Hepatocyte (in vitro differentiated cells): ENCODE results near the gene TM4SF5. TPM values are rescaled to one million over a fixed set of nuclear protein-coding genes. Genes with fewer than 3 reads are reported as not detected.

ENCODE experiments used
- DNase-seq: peaks from one replicate; pipeline ENCODE4 v3.0.0-alpha.2; 2016; ENCODE audit warnings: low spot score
- H2AFZ ChIP-seq: fragments of 200-600 bp; sonication (generic); 2 replicates; pipeline ENCODE4 v1.6.0; 2016; ENCODE audit warnings: antibody characterized with exemption, mild to moderate bottlenecking
- H3K27ac ChIP-seq: fragments of 200-600 bp; sonication (generic); 2 replicates; pipeline ENCODE4 v1.5.1; 2016; ENCODE audit warnings: mild to moderate bottlenecking
- H3K27me3 ChIP-seq: fragments of 200-600 bp; sonication (generic); 2 replicates; pipeline ENCODE4 v1.6.1; 2016
- H3K36me3 ChIP-seq: fragments of 200-600 bp; sonication (generic); replicated peaks from 2 replicates; pipeline ENCODE4 v1.5.1; 2016; ENCODE audit warnings: low read depth; ENCODE audit not compliant: insufficient read depth
- H3K4me1 ChIP-seq: fragments of 200-600 bp; sonication (generic); 2 replicates; pipeline ENCODE4 v1.5.1; 2016; ENCODE audit warnings: mild to moderate bottlenecking, moderate library complexity; ENCODE audit not compliant: insufficient read depth
- H3K4me2 ChIP-seq: fragments of 200-600 bp; sonication (generic); 2 replicates; pipeline ENCODE4 v1.6.0; 2016
- H3K4me3 ChIP-seq: fragments of 200-600 bp; sonication (generic); 2 replicates; pipeline ENCODE4 v1.5.1; 2016; ENCODE audit warnings: mild to moderate bottlenecking
- H3K79me2 ChIP-seq: fragments of 200-600 bp; sonication (generic); 2 replicates; pipeline ENCODE4 v1.6.0; 2017; ENCODE audit warnings: mild to moderate bottlenecking
- H3K9me2 ChIP-seq: fragments of 200-600 bp; sonication (generic); replicated peaks from 2 replicates; pipeline ENCODE4 v1.6.0; 2017; ENCODE audit warnings: mild to moderate bottlenecking; ENCODE audit not compliant: insufficient read depth
- H3K9me3 ChIP-seq: fragments of 200-600 bp; sonication (generic); 2 replicates; pipeline ENCODE4 v1.5.1; 2016; ENCODE audit warnings: low read depth, mild to moderate bottlenecking
- H4K20me1 ChIP-seq: fragments of 200-600 bp; sonication (generic); 2 replicates; pipeline ENCODE4 v1.6.0; 2016; ENCODE audit warnings: mild to moderate bottlenecking; ENCODE audit not compliant: insufficient read depth, poor library complexity, severe bottlenecking
- CTCF ChIP-seq: fragments of 200-600 bp; sonication (generic); IDR thresholded peaks from 2 replicates; pipeline ENCODE4 v1.5.1; 2016; ENCODE audit warnings: antibody characterized with exemption, mild to moderate bottlenecking; ENCODE audit not compliant: poor library complexity
- EZH2 ChIP-seq: fragments of 200-600 bp; sonication (generic); IDR thresholded peaks from 2 replicates; pipeline ENCODE4 v1.6.1; 2016; ENCODE audit warnings: antibody characterized with exemption, mild to moderate bottlenecking, borderline replicate concordance
- EZH2phosphoT487 ChIP-seq: fragments of 200-600 bp; sonication (generic); IDR thresholded peaks from one replicate; pipeline ENCODE4 v1.6.1; 2018; ENCODE audit warnings: antibody characterized with exemption, mild to moderate bottlenecking, low read depth, moderate library complexity; ENCODE audit not compliant: unreplicated experiment, severe bottlenecking
- WGBS: methylation state at CpG from one replicate; pipeline ENCODE4 v1.1.6; 2016; ENCODE audit warnings: low lambda C conversion rate; ENCODE audit errors: missing lambda C conversion rate; 5-methylcytosine and 5-hydroxymethylcytosine counted together
- polyA plus RNA-seq: library from polyadenylated mRNA; unstranded; fragments of >200 nt; fragmentation: Nextera tagmentation; extraction: Ambion mirVana; gene quantifications from 2 replicates; pipeline ENCODE4 v1.2.1, GENCODE V29; 2016
- total RNA-seq: library from RNA; depleted of rRNA; stranded (reverse); fragments of >200 nt; gene quantifications from 2 replicates; pipeline ENCODE4 v1.2.3, GENCODE V29; 2014

TM4SF5 gene
- total and polyA plus RNA-seq, 2 experiments from 2014 or later: 20.8 to 54.0 TPM

- no peaks in the 10 kb centered on the region for H3K79me2 ChIP-seq
- no peaks in the 10 kb centered on the region for H3K9me3 ChIP-seq
- no peaks in the 10 kb centered on the region for H4K20me1 ChIP-seq
- peaks cover 12% of the 10 kb centered on the region for H3K4me1 ChIP-seq
- no peaks in the 10 kb centered on the region for H3K36me3 ChIP-seq
- H3K27me3 ChIP-seq: peaks cover 25% of the 10 kb centered on the region
- WGBS: 73% methylated on average over 4 of the region's 4 CpGs
- no peak overlapping the region for H2AFZ ChIP-seq
- no peak for DNase-seq
- TF ChIP-seq EZH2phosphoT487: no peak
- TF ChIP-seq EZH2: no peak
- TF ChIP-seq CTCF: no peak
- no peak overlapping the region for H3K4me3 ChIP-seq
- no peak overlapping the region for H3K27ac ChIP-seq
- H3K4me2 ChIP-seq: no peak overlapping the region
- H3K9me2 ChIP-seq: no peaks in the 10 kb centered on the region
Measured at GRCh38 chr17:4748686-4749085, 23.0 kb upstream of the TM4SF5 start.

GRCh38 chr17:4750606-4751005, 21.1 kb upstream of the TM4SF5 start:
- H3K4me3 ChIP-seq: no peak overlapping the region
- no peak overlapping the region for H3K4me2 ChIP-seq
- 56% methylated on average over 3 of the region's 3 CpGs for WGBS

GRCh38 chr17:4751932-4752331, 19.8 kb upstream of the TM4SF5 start:
- Histone ChIP-seq H3K9me3 (no peaks in the 10 kb centered on the region), H2AFZ (no peak overlapping the region), H3K27ac (no peak overlapping the region), H3K4me2 (no peak overlapping the region), H3K36me3 (no peaks in the 10 kb centered on the region), H4K20me1 (no peaks in the 10 kb centered on the region), H3K4me3 (no peak overlapping the region), H3K4me1 (no peaks in the 10 kb centered on the region), H3K79me2 (no peaks in the 10 kb centered on the region), H3K9me2 (no peaks in the 10 kb centered on the region), H3K27me3 (peaks cover 10% of the 10 kb centered on the region)
- no peak for DNase-seq
- WGBS: 84% methylated on average over 5 of the region's 5 CpGs
- TF ChIP-seq CTCF (no peak), EZH2phosphoT487 (no peak), EZH2 (no peak)

More at GRCh38 chr17:4750606-4751005, 21.1 kb upstream of the TM4SF5 start:
- DNase-seq: no peak
- Histone ChIP-seq H3K79me2 (no peaks in the 10 kb centered on the region), H2AFZ (no peak overlapping the region), H3K4me1 (peaks cover 3% of the 10 kb centered on the region), H3K27ac (no peak overlapping the region), H3K27me3 (peaks cover 12% of the 10 kb centered on the region), H4K20me1 (no peaks in the 10 kb centered on the region), H3K36me3 (no peaks in the 10 kb centered on the region), H3K9me2 (no peaks in the 10 kb centered on the region), H3K9me3 (no peaks in the 10 kb centered on the region)
- TF ChIP-seq EZH2phosphoT487: no peak
- TF ChIP-seq EZH2: no peak
- no peak for TF ChIP-seq CTCF

GRCh38 chr17:4753392-4753791, 18.3 kb upstream of the TM4SF5 start:
- DNase-seq: no peak
- Histone ChIP-seq H2AFZ (no peak overlapping the region), H3K36me3 (no peaks in the 10 kb centered on the region), H3K27ac (no peak overlapping the region), H3K4me2 (no peak overlapping the region), H3K79me2 (no peaks in the 10 kb centered on the region), H3K4me3 (no peak overlapping the region), H4K20me1 (no peaks in the 10 kb centered on the region), H3K4me1 (no peaks in the 10 kb centered on the region), H3K27me3 (peaks cover 9% of the 10 kb centered on the region), H3K9me3 (no peaks in the 10 kb centered on the region), H3K9me2 (no peaks in the 10 kb centered on the region)
- no peak for TF ChIP-seq EZH2phosphoT487
- TF ChIP-seq CTCF: no peak
- no peak for TF ChIP-seq EZH2
- 79% methylated on average over 1 of the region's 1 CpG for WGBS
